GM21423 (cell line): Measurements from ENCODE around the gene ANO10.
"Not testable (repeated sequence)": the region's sequence is repeated elsewhere in the genome, so short reads cannot be mapped to it uniquely, and the experiment has no call there.

Experiments used
- ATAC-seq: cut with Tn5 transposase; IDR thresholded peaks from one replicate; pipeline ENCODE4 v1.9.1; 2021; ENCODE audit warnings: mild to moderate bottlenecking, moderate library complexity; ENCODE audit not compliant: unreplicated experiment

The ANO10 gene

GRCh38 chr3:43523454-43524053, 98.3 kb downstream of the ANO10 start:
- peak; percentile 81 for ATAC-seq

GRCh38 chr3:43522727-43523362, 99.0 kb downstream of the ANO10 start:
- ATAC-seq: no peak

GRCh38 chr3:43521941-43522340, 99.9 kb downstream of the ANO10 start:
- ATAC-seq: no peak

GRCh38 chr3:43518515-43518914, 103.3 kb downstream of the ANO10 start:
- not testable (repeated sequence) for ATAC-seq

- no peak for ATAC-seq
These were observed 105.7 kb downstream of the ANO10 start for GRCh38 chr3:43515970-43516635.

GRCh38 chr3:43515208-43515917, 106.4 kb downstream of the ANO10 start:
- no peak for ATAC-seq

GRCh38 chr3:43512754-43513404, 108.9 kb downstream of the ANO10 start:
- no peak for ATAC-seq

- ATAC-seq: no peak
These were observed 115.2 kb downstream of the ANO10 start for GRCh38 chr3:43506644-43507043.

- ATAC-seq: no peak
These were observed 116.5 kb downstream of the ANO10 start for GRCh38 chr3:43505351-43505750.

- ATAC-seq: no peak
These were observed 118.6 kb downstream of the ANO10 start for GRCh38 chr3:43503067-43503728.

- ATAC-seq: no peak
These were observed 122.6 kb downstream of the ANO10 start for GRCh38 chr3:43499256-43499655.

- no peak for ATAC-seq
These were observed 123.9 kb downstream of the ANO10 start for GRCh38 chr3:43497905-43498365.

GRCh38 chr3:43497422-43497821, 124.4 kb downstream of the ANO10 start:
- ATAC-seq: no peak

GRCh38 chr3:43496740-43497375, 125.0 kb downstream of the ANO10 start:
- ATAC-seq: no peak

GRCh38 chr3:43492932-43493331, 128.9 kb downstream of the ANO10 start:
- not testable (repeated sequence) for ATAC-seq

GRCh38 chr3:43491807-43492206, 130.0 kb downstream of the ANO10 start:
- not testable (repeated sequence) for ATAC-seq

GRCh38 chr3:43490640-43491185, 131.1 kb downstream of the ANO10 start:
- no peak for ATAC-seq

- ATAC-seq: no peak
These were observed 131.9 kb downstream of the ANO10 start for GRCh38 chr3:43489930-43490329.

- ATAC-seq: no peak
These were observed 135.9 kb downstream of the ANO10 start for GRCh38 chr3:43485931-43486330.
